Measurements from ENCODE around the gene OCLN. TPM values are rescaled to one million over a fixed set of nuclear protein-coding genes. Genes with fewer than 3 reads are reported as not detected.

Gene OCLN
- total and polyA plus RNA-seq, 2 experiments from 2014 or later = 14.3 to 61.6 TPM

GRCh38 chr5:69492923-69493395 is 369 bp downstream of the OCLN start (continued):
- no peak for TF ChIP-seq ZNF462 (CRISPR knock-in tag; IDR thresholded peaks at IDR 0.05)
- TF ChIP-seq ZNF331 (CRISPR knock-in tag; IDR thresholded peaks at IDR 0.05; ENCODE audit: low read depth) = no peak
- no peak for TF ChIP-seq STAT1 (IDR thresholded peaks at IDR 0.05; ENCODE audit: unreplicated experiment)
- TF ChIP-seq EZH2 (IDR thresholded peaks at IDR 0.05; ENCODE audit: low read depth, unreplicated experiment) = no peak
- no peak for TF ChIP-seq POLR2AphosphoS5 (IDR thresholded peaks at IDR 0.05; ENCODE audit: low read depth)
- no peak for TF ChIP-seq ETS1 (IDR thresholded peaks at IDR 0.05)

- DNase-seq (ENCODE audit: low spot score) (peak; percentile 63), ATAC-seq (peak; percentile 48)
- H2AFZ ChIP-seq = peak overlapping the region; percentile 100
- H3K9me3 Mint-ChIP-seq = no peaks in the 10 kb centered on the region
- no peaks in the 10 kb centered on the region for H3K9me2 ChIP-seq (ENCODE audit: insufficient read depth)
- 0 out of 3 replicates have a peak, but pooled peaks cover 3% of the 10 kb centered on the region for H3K36me3 Mint-ChIP-seq (ENCODE audit: low read depth)
- peak overlapping the region; percentile 98 for H3K4me2 ChIP-seq
- H3K4me3 ChIP-seq = peak overlapping the region; percentile 96
- peaks cover 35% of the 10 kb centered on the region for H3K4me1 Mint-ChIP-seq
- peak overlapping the region; percentile 97 for H3K27ac Mint-ChIP-seq
- TF ChIP-seq NANOG (IDR thresholded peaks at IDR 0.05; ENCODE audit: borderline replicate concordance) (no peak), CTCF (conservative IDR thresholded peaks at IDR 0.05; ENCODE audit: low read depth in 2 of 2) (no peak), POLR2AphosphoS5 (IDR thresholded peaks at IDR 0.05; ENCODE audit: low read depth) (peak; percentile 47; the same call in 1 of the 2 replicates)
- H3K27me3 ChIP-seq (ENCODE audit: insufficient read depth) = peaks cover 17% of the 10 kb centered on the region; the same call in 1 of the 2 replicates
- peak overlapping the region; percentile 91 for H3K4me3 Mint-ChIP-seq
- H3K79me2 ChIP-seq (replicated peaks; ENCODE audit: insufficient read depth) = peaks cover 49% of the 10 kb centered on the region
- H3K27me3 Mint-ChIP-seq (ENCODE audit: insufficient read depth, low read depth, poor library complexity) = peaks cover 7% of the 10 kb centered on the region
- peaks cover 32% of the 10 kb centered on the region for H3K4me1 ChIP-seq (ENCODE audit: insufficient read depth)
- peaks cover 20% of the 10 kb centered on the region for H4K20me1 ChIP-seq (replicated peaks; ENCODE audit: insufficient read depth)
- peak overlapping the region; percentile 93 for H3K27ac ChIP-seq (ENCODE audit: low read depth)
- peaks cover 3% of the 10 kb centered on the region; the same call in 1 of the 2 replicates for H3F3A ChIP-seq (replicated peaks; ENCODE audit: low read depth)
- H3K36me3 ChIP-seq (ENCODE audit: insufficient read depth) = no peaks in the 10 kb centered on the region
These were observed 975 bp downstream of the OCLN start for GRCh38 chr5:69493396-69494133.

Measured in GM23338 (cell line).